GM18508 (cell line): Measurements from ENCODE around the gene OR2L8.

Source experiments
- ATAC-seq: cut with Tn5 transposase; IDR thresholded peaks from one replicate; pipeline ENCODE4 v1.9.1; 2021; ENCODE audit warnings: moderate number of reproducible peaks; ENCODE audit not compliant: insufficient read depth, unreplicated experiment

OR2L8 gene

DNA sequence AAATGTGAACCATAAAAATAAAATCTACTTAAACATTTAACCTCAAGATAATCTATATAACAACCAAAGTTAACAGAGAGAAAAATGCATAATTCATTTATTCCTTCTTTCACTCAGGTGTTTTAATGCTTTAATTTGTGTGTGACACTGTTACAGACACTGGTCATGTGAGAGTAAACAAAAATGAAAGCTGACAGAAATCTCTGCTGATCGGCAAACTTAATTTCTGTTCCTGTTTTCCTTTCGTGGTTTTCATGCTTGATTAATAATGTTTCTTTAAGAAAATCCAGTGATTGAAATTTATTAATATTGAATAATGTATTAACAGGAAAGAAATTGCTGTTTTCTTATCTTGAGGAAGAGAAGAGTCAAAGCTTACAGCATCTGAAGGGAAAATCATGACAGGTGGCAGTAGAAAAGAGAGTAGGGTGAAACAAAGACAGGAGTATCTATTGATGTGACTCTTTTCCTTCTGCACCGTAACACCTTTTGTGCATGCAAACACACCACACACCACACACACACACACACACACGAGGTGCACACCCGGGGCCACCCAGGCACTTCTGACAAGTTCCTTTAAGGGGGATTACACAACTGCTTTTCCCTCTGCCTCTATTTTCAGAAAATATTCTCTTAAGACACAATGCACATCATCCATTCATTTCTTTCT is 18.0 kb downstream of the OR2L8 start:
- no peak for ATAC-seq

DNA sequence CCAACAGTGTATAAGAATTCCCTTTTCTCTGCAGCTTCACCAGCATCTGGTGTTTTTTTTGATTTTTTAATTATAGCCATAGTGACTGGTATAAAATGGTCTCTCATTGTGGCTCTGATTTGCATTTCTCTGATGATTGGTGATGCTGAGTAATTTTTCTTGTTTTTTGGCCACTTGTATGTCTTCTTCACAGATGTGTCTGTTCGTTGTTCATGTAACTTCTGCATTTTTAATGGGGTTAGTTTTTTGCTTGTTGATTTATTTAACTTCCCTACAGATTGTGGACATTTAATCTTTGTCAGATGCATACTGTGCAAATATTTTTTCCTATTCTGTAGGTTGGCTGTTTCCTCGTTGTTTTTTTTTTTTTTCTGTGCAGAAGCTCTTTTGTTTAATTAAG is 44.3 kb downstream of the OR2L8 start:
- no peak for ATAC-seq

DNA sequence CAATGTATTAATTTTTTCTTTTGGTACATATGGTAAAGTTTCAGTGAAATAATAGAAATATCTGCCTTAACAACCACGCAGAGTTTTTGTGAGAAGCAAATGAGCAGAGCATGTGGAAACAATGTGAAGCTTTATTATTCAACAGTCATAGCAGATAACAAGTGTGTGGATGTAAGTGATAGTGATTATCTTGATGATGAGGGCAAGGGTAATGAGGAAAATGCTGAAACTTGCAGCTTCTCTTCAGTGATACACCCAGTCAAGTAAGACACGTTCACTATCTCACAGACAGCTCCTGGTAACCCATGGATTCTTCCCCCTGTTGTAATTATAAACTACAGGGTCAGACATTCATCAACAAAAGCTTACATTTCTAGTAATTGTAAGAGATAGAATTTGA is 50.2 kb downstream of the OR2L8 start:
- no peak for ATAC-seq
